Skeletal muscle cell (primary cell): ENCODE measurements around the gene SSTR5.

Source experiments
- DNase-seq: peaks from one replicate; pipeline ENCODE4 v3.0.0-alpha.2; 2010; ENCODE audit warnings: low read depth
- H3K4me3 ChIP-seq: 2 replicates; pipeline ENCODE4 v1.5.1; 2011; ENCODE audit warnings: low read depth, mild to moderate bottlenecking, control low read depth, low read length, moderate library complexity

The SSTR5 gene

GRCh38 chr16:1113889-1114526 is 41.5 kb downstream of the SSTR5 start:
- no peak for DNase-seq
- no peak overlapping the region for H3K4me3 ChIP-seq

- no peak overlapping the region for H3K4me3 ChIP-seq
- DNase-seq: no peak
Observed at GRCh38 chr16:1116693-1117077, 44.1 kb downstream of the SSTR5 start.

- H3K4me3 ChIP-seq: no peak overlapping the region
- DNase-seq: no peak
Observed at GRCh38 chr16:1117176-1117900, 44.8 kb downstream of the SSTR5 start.

GRCh38 chr16:1117926-1118325 is 45.4 kb downstream of the SSTR5 start:
- no peak overlapping the region for H3K4me3 ChIP-seq
- no peak for DNase-seq

- no peak overlapping the region for H3K4me3 ChIP-seq
- DNase-seq: no peak
Observed at GRCh38 chr16:1119129-1119528, 46.6 kb downstream of the SSTR5 start.

- H3K4me3 ChIP-seq: no peak overlapping the region
- DNase-seq: no peak
Observed at GRCh38 chr16:1119766-1120576, 47.4 kb downstream of the SSTR5 start.

GRCh38 chr16:1120577-1120941 is 48.0 kb downstream of the SSTR5 start:
- no peak overlapping the region for H3K4me3 ChIP-seq
- no peak for DNase-seq

- H3K4me3 ChIP-seq: no peak overlapping the region
- DNase-seq: no peak
Observed at GRCh38 chr16:1121009-1121408, 48.5 kb downstream of the SSTR5 start.

- DNase-seq: no peak
- no peak overlapping the region for H3K4me3 ChIP-seq
Observed at GRCh38 chr16:1121601-1122397, 49.3 kb downstream of the SSTR5 start.

GRCh38 chr16:1122398-1122765 is 49.8 kb downstream of the SSTR5 start:
- H3K4me3 ChIP-seq: no peak overlapping the region
- DNase-seq: no peak

GRCh38 chr16:1123525-1124230 is 51.1 kb downstream of the SSTR5 start:
- no peak overlapping the region for H3K4me3 ChIP-seq
- DNase-seq: no peak

- no peak overlapping the region for H3K4me3 ChIP-seq
- no peak for DNase-seq
Observed at GRCh38 chr16:1124291-1124690, 51.7 kb downstream of the SSTR5 start.

- H3K4me3 ChIP-seq: no peak overlapping the region
- DNase-seq: no peak
Observed at GRCh38 chr16:1124795-1125194, 52.2 kb downstream of the SSTR5 start.

- DNase-seq: no peak
- H3K4me3 ChIP-seq: no peak overlapping the region
Observed at GRCh38 chr16:1125471-1125870, 52.9 kb downstream of the SSTR5 start.

GRCh38 chr16:1126044-1126443 is 53.5 kb downstream of the SSTR5 start:
- no peak for DNase-seq

GRCh38 chr16:1126586-1126985 is 54.0 kb downstream of the SSTR5 start:
- H3K4me3 ChIP-seq: no peak overlapping the region
- no peak for DNase-seq

More at GRCh38 chr16:1126044-1126443, 53.5 kb downstream of the SSTR5 start:
- H3K4me3 ChIP-seq: no peak overlapping the region

GRCh38 chr16:1127101-1127500 is 54.6 kb downstream of the SSTR5 start:
- DNase-seq: no peak
- no peak overlapping the region for H3K4me3 ChIP-seq

GRCh38 chr16:1127971-1128715 is 55.6 kb downstream of the SSTR5 start:
- no peak overlapping the region for H3K4me3 ChIP-seq
- no peak for DNase-seq
